ENCODE results near the gene MAU2.

DNA sequence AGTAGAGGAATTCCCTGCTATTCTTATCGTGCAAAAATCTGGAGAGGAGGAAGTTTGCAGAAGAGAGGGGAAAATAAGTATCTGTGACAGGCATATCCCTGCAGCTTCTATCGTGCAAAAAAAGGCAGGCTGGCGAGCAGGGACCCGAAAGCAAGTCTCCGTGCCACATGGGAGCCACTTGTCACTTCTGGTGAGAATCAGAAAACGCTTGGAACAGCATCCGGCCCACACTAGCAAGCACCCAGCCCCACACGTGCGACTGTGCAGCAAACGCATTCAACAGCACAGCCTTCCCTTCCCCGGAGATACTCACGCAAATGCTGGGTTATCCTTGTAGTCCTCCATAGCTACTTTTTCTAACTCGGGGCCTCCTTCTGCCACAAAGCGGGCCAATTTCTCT is 17.2 kb upstream of the MAU2 start:
- TF ChIP-seq, protein P1, sequence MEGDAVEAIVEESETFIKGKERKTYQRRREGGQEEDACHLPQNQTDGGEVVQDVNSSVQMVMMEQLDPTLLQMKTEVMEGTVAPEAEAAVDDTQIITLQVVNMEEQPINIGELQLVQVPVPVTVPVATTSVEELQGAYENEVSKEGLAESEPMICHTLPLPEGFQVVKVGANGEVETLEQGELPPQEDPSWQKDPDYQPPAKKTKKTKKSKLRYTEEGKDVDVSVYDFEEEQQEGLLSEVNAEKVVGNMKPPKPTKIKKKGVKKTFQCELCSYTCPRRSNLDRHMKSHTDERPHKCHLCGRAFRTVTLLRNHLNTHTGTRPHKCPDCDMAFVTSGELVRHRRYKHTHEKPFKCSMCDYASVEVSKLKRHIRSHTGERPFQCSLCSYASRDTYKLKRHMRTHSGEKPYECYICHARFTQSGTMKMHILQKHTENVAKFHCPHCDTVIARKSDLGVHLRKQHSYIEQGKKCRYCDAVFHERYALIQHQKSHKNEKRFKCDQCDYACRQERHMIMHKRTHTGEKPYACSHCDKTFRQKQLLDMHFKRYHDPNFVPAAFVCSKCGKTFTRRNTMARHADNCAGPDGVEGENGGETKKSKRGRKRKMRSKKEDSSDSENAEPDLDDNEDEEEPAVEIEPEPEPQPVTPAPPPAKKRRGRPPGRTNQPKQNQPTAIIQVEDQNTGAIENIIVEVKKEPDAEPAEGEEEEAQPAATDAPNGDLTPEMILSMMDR (IDR thresholded peaks at IDR 0.05): no peak
- no peak for TF ChIP-seq POLR2A (IDR thresholded peaks at IDR 0.05)

Measured in testis (tissue), 2 donors.